HG03521 (cell line): Measurements from ENCODE around the gene MED4.

Experiments
- ATAC-seq: cut with Tn5 transposase; IDR thresholded peaks from one replicate; pipeline ENCODE4 v1.9.1; 2021; ENCODE audit warnings: mild to moderate bottlenecking, moderate library complexity; ENCODE audit not compliant: unreplicated experiment

The MED4 gene

GRCh38 chr13:48038761-48039160 lies 56.1 kb downstream of the MED4 start:
- ATAC-seq = no peak

DNA sequence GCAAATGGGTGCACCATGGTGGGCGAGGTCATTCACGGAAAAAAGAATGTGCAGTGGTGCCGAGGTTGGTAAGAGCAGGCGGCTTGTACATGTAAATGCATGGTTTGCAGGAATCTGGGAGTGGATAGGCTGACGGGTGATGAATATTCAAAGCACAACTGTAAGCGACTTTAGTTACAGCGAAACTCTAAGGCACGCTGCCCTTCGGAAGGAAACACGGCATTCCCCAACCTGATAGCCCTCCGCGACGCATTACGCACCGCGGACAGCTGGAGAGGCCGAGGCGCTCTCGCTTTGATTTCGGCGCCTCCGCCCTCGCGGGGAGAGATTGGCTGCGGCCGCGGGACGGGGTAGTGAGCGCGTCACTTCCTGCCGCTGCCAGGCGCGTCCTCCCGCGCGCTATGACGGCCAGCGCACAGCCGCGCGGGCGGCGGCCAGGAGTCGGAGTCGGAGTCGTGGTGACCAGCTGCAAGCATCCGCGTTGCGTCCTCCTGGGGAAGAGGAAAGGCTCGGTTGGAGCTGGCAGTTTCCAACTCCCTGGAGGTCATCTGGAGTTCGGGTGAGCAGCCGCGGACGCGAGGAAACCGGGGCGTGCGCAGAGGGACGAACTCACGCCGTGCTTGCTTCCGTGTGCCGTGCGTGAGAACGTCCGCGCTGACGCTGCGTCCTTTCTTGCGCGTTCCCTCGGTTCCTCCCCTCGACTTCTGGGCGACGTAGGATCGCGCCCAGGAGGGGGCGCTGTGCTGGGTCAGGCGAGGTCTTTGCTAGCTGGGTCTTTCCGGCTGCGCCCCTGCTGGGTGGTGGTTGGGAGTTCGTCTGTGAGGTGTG lies 57.3 kb downstream of the MED4 start, which contains the start of gene NUDT15:
NUDT15 (plus strand) TSS at position 381 of the 828 bp plus-strand sequence; CDS start at position 402, 21 bp downstream.
- peak; percentile 91 for ATAC-seq

GRCh38 chr13:48029859-48030258 lies 65.0 kb downstream of the MED4 start:
- ATAC-seq = no peak

- ATAC-seq = no peak
These were observed 66.8 kb downstream of the MED4 start for GRCh38 chr13:48028066-48028465.
